ENCODE measurements around the gene ZNF213.

The ZNF213 gene

GRCh38 chr16:3133844-3134243, 985 bp upstream of the ZNF213 start:
- H2BK120ac ChIP-seq (ENCODE audit: insufficient read depth, low read length, poor library complexity), result no peak overlapping the region
- no peak for DNase-seq
- WGBS (ENCODE audit: extremely low coverage, insufficient coverage, insufficient read length), result no CpG with 5 or more reads among the region's 7 CpGs

GRCh38 chr16:3135126-3135715, 392 bp downstream of the ZNF213 start:
- H2BK5ac ChIP-seq (ENCODE audit: low read depth, low read length, poor library complexity), result peak overlapping the region; percentile 82
- H3K4me1 ChIP-seq (ENCODE audit: control insufficient read depth in 1 of 2, insufficient read depth in 2 of 2, low read length in 2 of 2), result peaks cover 6 to 16% of the 10 kb centered on the region in 2 experiments
- H2AFZ ChIP-seq (ENCODE audit: insufficient read depth, low read length, poor library complexity), result peak overlapping the region; percentile 94
- H4K8ac ChIP-seq (ENCODE audit: low read depth, low read length), result peak overlapping the region; percentile 89
- H3K14ac ChIP-seq (ENCODE audit: low read length), result peak overlapping the region; percentile 93
- H2BK12ac ChIP-seq (ENCODE audit: low read length), result no peak overlapping the region
- peak overlapping the region; percentile 94 for H3K9ac ChIP-seq (ENCODE audit: low read length)
- H2AK5ac ChIP-seq (ENCODE audit: low read length), result peak overlapping the region; percentile 13
- peak overlapping the region; percentile 91 for H3K18ac ChIP-seq (ENCODE audit: low read length)
- H3K23ac ChIP-seq (ENCODE audit: low read length), result no peak overlapping the region
- WGBS (ENCODE audit: extremely low coverage, insufficient coverage, insufficient read length), result no CpG with 5 or more reads among the region's 43 CpGs
- peaks cover 15% of the 10 kb centered on the region in 2 experiments for H3K36me3 ChIP-seq (ENCODE audit: control insufficient read depth in 1 of 2, insufficient read depth in 2 of 2, low read length in 2 of 2)
- peak overlapping the region; percentile 59 for H3K27ac ChIP-seq (ENCODE audit: low read depth, low read length)
- no peaks in the 10 kb centered on the region for H3K9me3 ChIP-seq (ENCODE audit: insufficient read depth, low read depth, low read length)
- H3K27me3 ChIP-seq (ENCODE audit: insufficient read depth, low read length), result no peaks in the 10 kb centered on the region
- H3K79me2 ChIP-seq (ENCODE audit: control insufficient read depth, insufficient read depth, low read length, poor library complexity), result peaks cover 8% of the 10 kb centered on the region
- no peak for DNase-seq
- H3K4ac ChIP-seq (ENCODE audit: low read depth, low read length), result peak overlapping the region; percentile 61
- peak overlapping the region; percentile 93 for H3K4me3 ChIP-seq (ENCODE audit: low read depth, low read length)
- peaks cover 9% of the 10 kb centered on the region for H3K79me1 ChIP-seq (ENCODE audit: low read length)
- peak overlapping the region; percentile 90 for H4K12ac ChIP-seq (ENCODE audit: low read depth, low read length)
- H2BK120ac ChIP-seq (ENCODE audit: insufficient read depth, low read length, poor library complexity), result peak overlapping the region; percentile 55
- peak overlapping the region; percentile 87 for H3K4me2 ChIP-seq (ENCODE audit: low read length)
- peak overlapping the region; percentile 74 for H4K91ac ChIP-seq (ENCODE audit: low read depth, low read length)

More at GRCh38 chr16:3133844-3134243, 985 bp upstream of the ZNF213 start:
- no peak overlapping the region for H2AFZ ChIP-seq (ENCODE audit: insufficient read depth, low read length, poor library complexity)
- peak overlapping the region; percentile 98 for H4K8ac ChIP-seq (ENCODE audit: low read depth, low read length)
- peaks cover 9% of the 10 kb centered on the region for H3K79me1 ChIP-seq (ENCODE audit: low read length)
- H3K14ac ChIP-seq (ENCODE audit: low read length), result no peak overlapping the region
- H3K9ac ChIP-seq (ENCODE audit: low read length), result peak overlapping the region; percentile 98
- peak overlapping the region; percentile 92 for H4K12ac ChIP-seq (ENCODE audit: low read depth, low read length)
- H3K23ac ChIP-seq (ENCODE audit: low read length), result no peak overlapping the region
- no peak overlapping the region for H2AK5ac ChIP-seq (ENCODE audit: low read length)
- peaks cover 0 to 14% of the 10 kb centered on the region in 2 experiments for H3K4me1 ChIP-seq (ENCODE audit: control insufficient read depth in 1 of 2, insufficient read depth in 2 of 2, low read length in 2 of 2)
- H2BK12ac ChIP-seq (ENCODE audit: low read length), result no peak overlapping the region
- no peaks in the 10 kb centered on the region for H3K9me3 ChIP-seq (ENCODE audit: insufficient read depth, low read depth, low read length)
- H3K27me3 ChIP-seq (ENCODE audit: insufficient read depth, low read length), result no peaks in the 10 kb centered on the region
- H3K4ac ChIP-seq (ENCODE audit: low read depth, low read length), result peak overlapping the region; percentile 89
- H3K36me3 ChIP-seq (ENCODE audit: control insufficient read depth in 1 of 2, insufficient read depth in 2 of 2, low read length in 2 of 2), result peaks cover 19 to 20% of the 10 kb centered on the region in 2 experiments
- H3K79me2 ChIP-seq (ENCODE audit: control insufficient read depth, insufficient read depth, low read length, poor library complexity), result peaks cover 8% of the 10 kb centered on the region
- peak overlapping the region; percentile 91 for H3K4me3 ChIP-seq (ENCODE audit: low read depth, low read length)
- no peak overlapping the region for H3K18ac ChIP-seq (ENCODE audit: low read length)
- no peak overlapping the region for H2BK5ac ChIP-seq (ENCODE audit: low read depth, low read length, poor library complexity)
- H3K4me2 ChIP-seq (ENCODE audit: low read length), result peak overlapping the region; percentile 69
- H3K27ac ChIP-seq (ENCODE audit: low read depth, low read length), result no peak overlapping the region
- no peak overlapping the region for H4K91ac ChIP-seq (ENCODE audit: low read depth, low read length)

- Histone ChIP-seq H2BK12ac (ENCODE audit: low read length) (no peak overlapping the region), H3K4me3 (ENCODE audit: low read depth, low read length) (no peak overlapping the region), H3K27ac (ENCODE audit: low read depth, low read length) (no peak overlapping the region), H3K4me2 (ENCODE audit: low read length) (no peak overlapping the region), H3K79me2 (ENCODE audit: control insufficient read depth, insufficient read depth, low read length, poor library complexity) (peaks cover 8% of the 10 kb centered on the region), H3K9ac (ENCODE audit: low read length) (no peak overlapping the region), H2AFZ (ENCODE audit: insufficient read depth, low read length, poor library complexity) (no peak overlapping the region), H3K9me3 (ENCODE audit: insufficient read depth, low read depth, low read length) (no peaks in the 10 kb centered on the region), H3K27me3 (ENCODE audit: insufficient read depth, low read length) (no peaks in the 10 kb centered on the region), H4K91ac (ENCODE audit: low read depth, low read length) (no peak overlapping the region), H3K18ac (ENCODE audit: low read length) (no peak overlapping the region), H3K4ac (ENCODE audit: low read depth, low read length) (no peak overlapping the region), H2BK5ac (ENCODE audit: low read depth, low read length, poor library complexity) (no peak overlapping the region), H4K8ac (ENCODE audit: low read depth, low read length) (no peak overlapping the region), H3K4me1 (ENCODE audit: control insufficient read depth in 1 of 2, insufficient read depth in 2 of 2, low read length in 2 of 2) (peaks cover 6 to 16% of the 10 kb centered on the region in 2 experiments), H3K14ac (ENCODE audit: low read length) (no peak overlapping the region), H3K36me3 (ENCODE audit: control insufficient read depth in 1 of 2, insufficient read depth in 2 of 2, low read length in 2 of 2) (peaks cover 28 to 29% of the 10 kb centered on the region in 2 experiments), H3K79me1 (ENCODE audit: low read length) (peaks cover 9% of the 10 kb centered on the region), H4K12ac (ENCODE audit: low read depth, low read length) (no peak overlapping the region), H3K23ac (ENCODE audit: low read length) (no peak overlapping the region), H2BK120ac (ENCODE audit: insufficient read depth, low read length, poor library complexity) (no peak overlapping the region), H2AK5ac (ENCODE audit: low read length) (no peak overlapping the region)
- DNase-seq, result no peak
- no CpG with 5 or more reads among the region's 13 CpGs for WGBS (ENCODE audit: extremely low coverage, insufficient coverage, insufficient read length)
Observed at GRCh38 chr16:3137267-3137666, 2.4 kb downstream of the ZNF213 start.

- no peak overlapping the region for H4K12ac ChIP-seq (ENCODE audit: low read depth, low read length)
- peaks cover 9% of the 10 kb centered on the region for H3K79me1 ChIP-seq (ENCODE audit: low read length)
- no peak overlapping the region for H3K4ac ChIP-seq (ENCODE audit: low read depth, low read length)
- WGBS (ENCODE audit: extremely low coverage, insufficient coverage, insufficient read length), result no CpG with 5 or more reads among the region's 21 CpGs
- H3K79me2 ChIP-seq (ENCODE audit: control insufficient read depth, insufficient read depth, low read length, poor library complexity), result peaks cover 8% of the 10 kb centered on the region
- H3K4me1 ChIP-seq (ENCODE audit: control insufficient read depth in 1 of 2, insufficient read depth in 2 of 2, low read length in 2 of 2), result peaks cover 6 to 16% of the 10 kb centered on the region in 2 experiments
- no peaks in the 10 kb centered on the region for H3K27me3 ChIP-seq (ENCODE audit: insufficient read depth, low read length)
- H4K8ac ChIP-seq (ENCODE audit: low read depth, low read length), result no peak overlapping the region
- no peak overlapping the region for H3K23ac ChIP-seq (ENCODE audit: low read length)
- no peak overlapping the region for H2BK120ac ChIP-seq (ENCODE audit: insufficient read depth, low read length, poor library complexity)
- no peak overlapping the region for H4K91ac ChIP-seq (ENCODE audit: low read depth, low read length)
- H3K14ac ChIP-seq (ENCODE audit: low read length), result no peak overlapping the region
- H3K9ac ChIP-seq (ENCODE audit: low read length), result no peak overlapping the region
- no peak overlapping the region for H2BK5ac ChIP-seq (ENCODE audit: low read depth, low read length, poor library complexity)
- H3K27ac ChIP-seq (ENCODE audit: low read depth, low read length), result no peak overlapping the region
- no peak overlapping the region for H3K4me3 ChIP-seq (ENCODE audit: low read depth, low read length)
- H3K4me2 ChIP-seq (ENCODE audit: low read length), result no peak overlapping the region
- no peak for DNase-seq
- no peak overlapping the region for H3K18ac ChIP-seq (ENCODE audit: low read length)
- no peak overlapping the region for H2BK12ac ChIP-seq (ENCODE audit: low read length)
- H3K9me3 ChIP-seq (ENCODE audit: insufficient read depth, low read depth, low read length), result peaks cover 3% of the 10 kb centered on the region
- H2AFZ ChIP-seq (ENCODE audit: insufficient read depth, low read length, poor library complexity), result no peak overlapping the region
- peaks cover 33 to 35% of the 10 kb centered on the region in 2 experiments for H3K36me3 ChIP-seq (ENCODE audit: control insufficient read depth in 1 of 2, insufficient read depth in 2 of 2, low read length in 2 of 2)
- no peak overlapping the region for H2AK5ac ChIP-seq (ENCODE audit: low read length)
Observed at GRCh38 chr16:3138342-3138741, 3.5 kb downstream of the ZNF213 start.

All from trophoblast cell (in vitro differentiated cells and primary cell).